Measurements from ENCODE around the gene PRRT4.

The PRRT4 gene

DNA sequence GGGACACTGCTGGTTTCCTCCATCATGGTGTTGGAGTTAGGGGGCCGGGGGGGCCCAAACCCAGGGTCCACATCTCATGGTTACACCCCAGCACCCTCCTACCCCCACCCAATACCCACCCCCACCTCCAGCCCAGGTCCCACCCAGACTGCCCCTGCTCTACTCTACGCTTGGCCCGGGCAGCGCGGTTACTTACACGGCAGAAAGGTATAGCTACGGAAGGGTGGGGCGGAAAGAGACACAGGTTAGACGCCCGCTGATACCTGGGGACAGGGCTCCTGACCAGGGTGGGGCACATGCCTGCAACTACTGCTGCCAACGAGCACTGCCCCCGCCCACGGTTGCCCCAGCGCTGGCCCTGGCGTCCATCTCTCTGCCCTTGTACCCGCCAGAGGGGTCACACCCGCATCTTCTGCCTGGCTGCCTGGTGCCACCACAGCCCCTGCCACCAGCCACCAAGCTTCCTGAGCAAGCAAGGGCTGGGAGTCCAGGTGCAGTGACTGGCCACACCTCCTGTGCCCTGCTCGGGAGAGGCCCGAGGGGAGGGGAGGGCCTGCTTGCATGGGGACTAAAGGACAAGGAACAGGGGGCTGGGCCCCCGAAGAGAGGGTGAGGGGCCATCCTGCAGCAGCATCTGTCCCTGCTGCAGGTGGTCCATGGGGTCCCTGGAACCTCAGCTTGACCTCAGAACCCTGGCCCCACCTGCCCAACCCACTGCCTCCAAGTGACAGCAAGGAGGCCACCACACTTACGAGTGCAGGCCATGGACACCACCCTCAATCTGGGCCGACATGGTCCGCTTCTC, 32.2 kb upstream of the PRRT4 start:
- DNase-seq (ENCODE audit: insufficient read length) (no peak), FAIRE-seq (no peak)
- TF ChIP-seq POLR2AphosphoS5 (IDR thresholded peaks at IDR 0.05; ENCODE audit: low read depth, low read length) (no peak), POLR2A (IDR thresholded peaks at IDR 0.05; ENCODE audit: low read depth, low read length) (no peak), TAF1 (IDR thresholded peaks at IDR 0.05; ENCODE audit: borderline replicate concordance, low read depth, low read length) (no peak)

DNA sequence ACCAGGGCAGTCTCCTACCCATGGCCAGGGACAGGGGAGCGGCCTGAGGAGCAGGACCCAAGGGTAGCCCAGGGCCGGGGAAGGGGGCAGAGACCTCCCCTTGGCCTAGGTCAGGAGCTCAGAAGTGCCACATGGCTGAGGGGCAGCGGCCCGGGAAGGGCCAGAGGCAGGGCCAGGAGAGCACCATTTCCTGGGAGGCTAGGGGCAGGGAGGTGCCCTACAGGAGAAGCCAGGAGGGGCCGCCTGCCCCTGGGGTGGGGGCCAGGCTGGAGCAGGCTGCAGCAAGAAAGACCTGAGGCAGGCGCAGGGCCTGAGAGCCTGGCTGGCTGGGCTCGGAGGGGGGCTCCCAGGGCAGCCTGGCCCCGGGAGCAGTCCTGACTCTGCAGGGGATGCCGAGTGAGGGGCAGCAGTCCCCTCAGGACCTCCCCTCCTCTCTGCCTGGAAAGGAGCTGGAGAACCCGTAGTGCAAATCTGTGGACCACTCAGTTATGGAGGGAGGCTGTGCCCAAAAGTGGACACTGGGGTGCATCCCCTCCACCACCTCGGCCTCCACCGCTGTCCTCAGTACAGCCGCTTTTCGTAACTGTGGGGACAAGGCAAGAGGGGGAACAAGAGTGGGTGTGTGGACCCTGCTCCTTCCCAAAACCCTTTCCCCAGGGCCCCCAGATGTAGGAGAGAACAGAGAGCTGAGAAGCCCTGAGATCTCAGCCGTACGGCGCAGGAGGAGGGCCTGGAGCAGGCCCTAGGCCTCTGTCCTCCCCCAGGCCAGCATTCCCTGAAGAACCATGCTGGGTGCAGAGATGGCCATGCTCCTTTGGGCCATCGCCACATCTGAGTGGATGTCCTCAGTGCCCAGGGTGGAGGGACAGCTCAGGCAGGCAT, 31.2 kb upstream of the PRRT4 start:
- DNase-seq (ENCODE audit: insufficient read length) (no peak), FAIRE-seq (no peak)
- TF ChIP-seq POLR2AphosphoS5 (IDR thresholded peaks at IDR 0.05; ENCODE audit: low read depth, low read length) (no peak), TAF1 (IDR thresholded peaks at IDR 0.05; ENCODE audit: borderline replicate concordance, low read depth, low read length) (no peak), POLR2A (IDR thresholded peaks at IDR 0.05; ENCODE audit: low read depth, low read length) (no peak)

- FAIRE-seq = no peak
- no peak for DNase-seq (ENCODE audit: insufficient read length)
- TF ChIP-seq POLR2A (IDR thresholded peaks at IDR 0.05; ENCODE audit: low read depth, low read length) = peak; percentile 47; the same call in 1 of the 2 replicates
- no peak; the same call in 1 of the 2 replicates for TF ChIP-seq POLR2AphosphoS5 (IDR thresholded peaks at IDR 0.05; ENCODE audit: low read depth, low read length)
- TF ChIP-seq TAF1 (IDR thresholded peaks at IDR 0.05; ENCODE audit: borderline replicate concordance, low read depth, low read length) = no peak
Measured at GRCh38 chr7:128391805-128392204, 30.3 kb upstream of the PRRT4 start.

GRCh38 chr7:128390871-128391565, 29.5 kb upstream of the PRRT4 start:
- FAIRE-seq = no peak
- TF ChIP-seq POLR2AphosphoS5 (IDR thresholded peaks at IDR 0.05; ENCODE audit: low read depth, low read length) = no peak
- TF ChIP-seq TAF1 (IDR thresholded peaks at IDR 0.05; ENCODE audit: borderline replicate concordance, low read depth, low read length) = no peak
- TF ChIP-seq POLR2A (IDR thresholded peaks at IDR 0.05; ENCODE audit: low read depth, low read length) = no peak
- DNase-seq (ENCODE audit: insufficient read length) = no peak

DNA sequence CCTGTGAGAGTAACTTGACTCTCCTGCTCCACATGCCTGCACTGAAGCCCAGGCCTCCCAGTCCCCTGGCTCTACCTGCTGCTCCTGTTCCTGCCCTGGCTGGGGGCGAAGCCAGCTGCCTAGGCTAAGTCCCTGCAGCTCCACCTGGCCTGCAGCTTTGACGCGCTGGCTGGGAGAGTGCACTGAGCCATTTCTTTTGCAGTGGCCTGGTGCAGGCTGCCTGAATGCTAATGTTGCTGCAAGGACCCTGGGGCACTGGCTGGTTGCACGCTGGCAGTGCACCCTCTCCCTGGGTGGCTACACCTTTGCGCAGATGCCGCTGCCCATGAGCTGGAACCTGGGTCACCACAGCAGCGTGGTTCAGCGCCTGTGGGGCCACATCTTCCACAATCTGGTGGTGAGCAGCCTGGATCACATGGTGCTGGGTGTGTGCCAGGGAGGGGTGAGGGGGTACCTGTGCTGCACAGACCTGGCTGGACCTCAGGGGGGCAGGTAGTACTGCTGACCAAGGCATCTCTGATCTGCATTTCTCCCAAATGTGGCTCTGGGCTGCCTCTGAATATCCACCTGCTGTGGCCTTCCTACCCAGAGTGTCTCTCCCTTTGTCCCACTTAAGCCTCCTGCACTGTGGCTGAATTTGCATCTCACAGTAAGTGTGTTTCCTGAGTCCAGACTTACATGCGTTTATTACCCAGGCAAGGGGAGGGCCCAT, 28.3 kb upstream of the PRRT4 start:
- TF ChIP-seq POLR2AphosphoS5 (IDR thresholded peaks at IDR 0.05; ENCODE audit: low read depth, low read length) (no peak), POLR2A (IDR thresholded peaks at IDR 0.05; ENCODE audit: low read depth, low read length) (no peak), TAF1 (IDR thresholded peaks at IDR 0.05; ENCODE audit: borderline replicate concordance, low read depth, low read length) (no peak)
- DNase-seq (ENCODE audit: insufficient read length) = no peak
- no peak for FAIRE-seq

GRCh38 chr7:128389085-128389617, 27.7 kb upstream of the PRRT4 start:
- DNase-seq (ENCODE audit: insufficient read length) (no peak), FAIRE-seq (no peak)
- TF ChIP-seq POLR2AphosphoS5 (IDR thresholded peaks at IDR 0.05; ENCODE audit: low read depth, low read length) (no peak), POLR2A (IDR thresholded peaks at IDR 0.05; ENCODE audit: low read depth, low read length) (no peak), TAF1 (IDR thresholded peaks at IDR 0.05; ENCODE audit: borderline replicate concordance, low read depth, low read length) (no peak)

- TF ChIP-seq TAF1 (IDR thresholded peaks at IDR 0.05; ENCODE audit: borderline replicate concordance, low read depth, low read length) (no peak), POLR2A (IDR thresholded peaks at IDR 0.05; ENCODE audit: low read depth, low read length) (no peak), POLR2AphosphoS5 (IDR thresholded peaks at IDR 0.05; ENCODE audit: low read depth, low read length) (no peak)
- DNase-seq (ENCODE audit: insufficient read length) (no peak), FAIRE-seq (no peak)
Measured at GRCh38 chr7:128388145-128388485, 26.6 kb upstream of the PRRT4 start.

- DNase-seq (ENCODE audit: insufficient read length) (peak; percentile 92), FAIRE-seq (peak; percentile 48)
- TF ChIP-seq POLR2AphosphoS5 (IDR thresholded peaks at IDR 0.05; ENCODE audit: low read depth, low read length) (no peak), POLR2A (IDR thresholded peaks at IDR 0.05; ENCODE audit: low read depth, low read length) (no peak), TAF1 (IDR thresholded peaks at IDR 0.05; ENCODE audit: borderline replicate concordance, low read depth, low read length) (no peak)
Measured at GRCh38 chr7:128387216-128388144, 26.0 kb upstream of the PRRT4 start.

- DNase-seq (ENCODE audit: insufficient read length) (no peak), FAIRE-seq (no peak)
- TF ChIP-seq POLR2AphosphoS5 (IDR thresholded peaks at IDR 0.05; ENCODE audit: low read depth, low read length) (no peak), POLR2A (IDR thresholded peaks at IDR 0.05; ENCODE audit: low read depth, low read length) (no peak), TAF1 (IDR thresholded peaks at IDR 0.05; ENCODE audit: borderline replicate concordance, low read depth, low read length) (no peak)
Measured at GRCh38 chr7:128385988-128386925, 24.8 kb upstream of the PRRT4 start.
